HepG2 (cell line): Measurements from ENCODE around the gene BDH2. TPM values are rescaled to one million over a fixed set of nuclear protein-coding genes. Genes with fewer than 3 reads are reported as not detected.

ENCODE experiments used
- ATAC-seq: fragments of 200-7000 bp; cut with Tn5 transposase; 3 replicates; pipeline ENCODE4 v1.9.1; 2020; ENCODE audit warnings: mild to moderate bottlenecking, moderate library complexity
- BruUV-seq: library from RNA; stranded (reverse); fragments of 400-500 nt; replicated peaks from 2 replicates; lab custom pipeline; 2021; lab: Mats Ljungman, UMichigan
- CTCF ChIA-PET: fragments of 300-600 bp; formaldehyde crosslinking; extraction: SDS; loops from one replicate; lab custom pipeline; 2021; ENCODE audit warnings: low total read pairs, inconsistent platforms, low intra/inter-chr PET ratio; lab: Yijun Ruan, JAX
- POLR2A ChIA-PET: fragments of 350-600 bp; sonication (Branson Sonifier 250); formaldehyde crosslinking; loops from one replicate; lab custom pipeline; 2020; ENCODE audit warnings: antibody characterized with exemption, inconsistent platforms; lab: Yijun Ruan, JAX
- DNase-seq: peaks from one replicate; pipeline ENCODE4 v3.0.0-alpha.2; 2015; ENCODE audit warnings: low spot score
- FAIRE-seq: peaks from 3 replicates; lab custom pipeline; 2011; peaks lifted over from hg19 to GRCh38; lab: Jason Lieb, UNC
- H2AFZ ChIP-seq: one replicate; pipeline ENCODE4 v1.6.1; 2011; ENCODE audit warnings: low read length, inconsistent platforms
- H3K27ac ChIP-seq: fragments of 300-600 bp; 3 replicates; pipeline ENCODE4 v1.8.0; 2011; ENCODE audit warnings: mixed run types, mild to moderate bottlenecking, mixed read lengths, low read length, inconsistent platforms; ENCODE audit not compliant: insufficient read depth; ENCODE audit errors: extremely low read length
- H3K27me3 ChIP-seq, 2 experiments: fragments of 200-600 bp in 1 of 2; 2 replicates in 1 of 2; 3 replicates in 1 of 2; pipeline versions ENCODE4 v1.6.0 to v1.8.0; 2011; ENCODE audit warnings: low read length in 2 of 2, mild to moderate bottlenecking in 2 of 2, moderate library complexity in 2 of 2, inconsistent platforms in 1 of 2; ENCODE audit not compliant: insufficient read depth in 2 of 2, control insufficient read depth in 1 of 2
- H3K36me3 ChIP-seq, 2 experiments: fragments of 200-600 bp in 1 of 2; replicated peaks in 1 of 2; 2 replicates in 1 of 2; 3 replicates in 1 of 2; pipeline versions ENCODE4 v1.5.1 to v1.8.0; 2011; ENCODE audit warnings: low read length in 2 of 2, inconsistent platforms in 1 of 2; ENCODE audit not compliant: insufficient read depth in 2 of 2, control insufficient read depth in 1 of 2
- H3K4me1 ChIP-seq: 2 replicates; pipeline ENCODE4 v1.5.1; 2012; ENCODE audit warnings: low read length, inconsistent platforms; ENCODE audit not compliant: insufficient read depth
- H3K4me2 ChIP-seq: 2 replicates; pipeline ENCODE4 v1.6.0; 2011; ENCODE audit warnings: low read depth, low read length, inconsistent platforms
- H3K4me3 ChIP-seq, 3 experiments: fragments of 200-600 bp in 1 of 3; sonication (generic), shearing (Covaris generic) in 1 of 3; replicated peaks in 1 of 3; 2 replicates each; pipeline ENCODE4 v1.5.1; 2011 to 2016; ENCODE audit warnings: low read length in 3 of 3, inconsistent platforms in 2 of 3, low read depth in 2 of 3, mild to moderate bottlenecking in 2 of 3, control low read depth in 1 of 3, mixed read lengths in 1 of 3; ENCODE audit not compliant: insufficient read depth in 1 of 3
- H3K79me2 ChIP-seq: one replicate; pipeline ENCODE4 v1.6.1; 2011; ENCODE audit warnings: low read length, inconsistent platforms; ENCODE audit not compliant: insufficient read depth
- H3K9ac ChIP-seq: 2 replicates; pipeline ENCODE4 v1.6.0; 2011; ENCODE audit warnings: mild to moderate bottlenecking, low read depth, low read length, inconsistent platforms; ENCODE audit not compliant: insufficient read depth
- H3K9me3 ChIP-seq: 2 replicates; pipeline ENCODE4 v1.5.1; 2012; ENCODE audit warnings: mild to moderate bottlenecking, low read length
- H4K20me1 ChIP-seq: 2 replicates; pipeline ENCODE4 v1.6.0; 2011; ENCODE audit warnings: inconsistent platforms, mild to moderate bottlenecking, low read length, moderate library complexity; ENCODE audit not compliant: insufficient read depth
- POLR2G ChIP-seq: fragments of 200-400 bp; formaldehyde crosslinking; IDR thresholded peaks from 2 replicates; pipeline ENCODE4 v1.6.1; 2018; ENCODE audit warnings: mild to moderate bottlenecking, low read depth, low read length, moderate library complexity
- SRSF1 ChIP-seq: fragments of 200-400 bp; formaldehyde crosslinking; optimal IDR thresholded peaks from 2 replicates; pipeline ENCODE3; 2017; ENCODE audit warnings: mild to moderate bottlenecking, low read depth, low read length, moderate library complexity
- ZNF251 ChIP-seq: sonication (generic); formaldehyde crosslinking; IDR thresholded peaks from 2 replicates; pipeline ENCODE4 v1.9.0; 2021; ENCODE audit warnings: mild to moderate bottlenecking, missing genetic modification reagents
- ZNF350 ChIP-seq: sonication (generic); formaldehyde crosslinking; IDR thresholded peaks from 2 replicates; pipeline ENCODE4 v1.4.0; 2020; ENCODE audit warnings: mild to moderate bottlenecking, low read depth, missing genetic modification reagents, borderline replicate concordance
- ZNF484 ChIP-seq: sonication (generic); formaldehyde crosslinking; IDR thresholded peaks from 2 replicates; pipeline ENCODE4 v1.5.1; 2020; ENCODE audit warnings: mild to moderate bottlenecking, low read depth, missing genetic modification reagents, borderline replicate concordance
- ZNF570 ChIP-seq: sonication (generic); formaldehyde crosslinking; IDR thresholded peaks from 2 replicates; pipeline ENCODE4 v1.4.0; 2020; ENCODE audit warnings: mild to moderate bottlenecking, missing genetic modification reagents, borderline replicate concordance
- ZNF691 ChIP-seq: sonication (generic); formaldehyde crosslinking; IDR thresholded peaks from 2 replicates; pipeline ENCODE4 v1.4.0; 2020; ENCODE audit warnings: missing genetic modification reagents, low read depth, mild to moderate bottlenecking, borderline replicate concordance
- ZUFSP ChIP-seq: sonication (generic); formaldehyde crosslinking; IDR thresholded peaks from 2 replicates; pipeline ENCODE4 v1.9.0; 2021; ENCODE audit warnings: missing genetic modification reagents, mild to moderate bottlenecking, borderline replicate concordance
- WGBS: methylation state at CpG from one replicate; pipeline ENCODE4 v1.1.6; 2017; ENCODE audit warnings: low lambda C conversion rate; 5-methylcytosine and 5-hydroxymethylcytosine counted together
- in situ Hi-C: cut with HindIII; loops from 2 replicates; pipeline ENCODE4 v1.10.0; 2017; ENCODE audit warnings: low pct_unique_long_range_greater_than_20kb; ENCODE audit not compliant: extremely low pct_ligation_motif_present
- intact Hi-C: fragments of 100-400 bp; cut with micrococcal nuclease; formaldehyde crosslinking; loops from one replicate; pipeline ENCODE4 v1.10.0; 2022; ENCODE audit not compliant: unreplicated experiment
- polyA plus RNA-seq, 8 experiments: library from polyadenylated mRNA; depleted of rRNA in 3 of 8; stranded (reverse) in 7 of 8; unstranded in 1 of 8; fragments of >200 nt; fragmentation: Illumina TruSeq in 4 of 8; extraction: Trizol in 4 of 8; gene quantifications; 2 replicates each; pipeline versions ENCODE4 v1.2.1 to v1.2.3, GENCODE V29; 2011 to 2016; ENCODE audit warnings: low read depth in 4 of 8, missing spikeins in 1 of 8, mixed read lengths in 1 of 8; ENCODE audit not compliant: insufficient read depth in 1 of 8
- total RNA-seq, 5 experiments: library from RNA; depleted of rRNA; stranded (reverse); fragments of >200 nt; fragmentation: Illumina TruSeq; extraction: Trizol; gene quantifications; 2 replicates each; pipeline ENCODE4 v1.2.3, GENCODE V29; 2016; ENCODE audit warnings: low read depth in 1 of 5
- TF ChIP-seq, protein P1 (sequence below): sonication (generic); formaldehyde crosslinking; IDR thresholded peaks from 2 replicates; pipeline ENCODE4 v1.9.0; 2021; ENCODE audit warnings: missing genetic modification reagents, mild to moderate bottlenecking, borderline replicate concordance
- TF ChIP-seq, protein P2 (sequence below): sonication (generic); formaldehyde crosslinking; IDR thresholded peaks from 2 replicates; pipeline ENCODE4 v1.5.0; 2020; ENCODE audit warnings: missing genetic modification reagents

Gene BDH2
- total and polyA plus RNA-seq, 2 of the 13 experiments (the other 11 are each of a cell fraction or from before 2014, with no cell fraction given) = 34.8 to 46.2 TPM

DNA sequence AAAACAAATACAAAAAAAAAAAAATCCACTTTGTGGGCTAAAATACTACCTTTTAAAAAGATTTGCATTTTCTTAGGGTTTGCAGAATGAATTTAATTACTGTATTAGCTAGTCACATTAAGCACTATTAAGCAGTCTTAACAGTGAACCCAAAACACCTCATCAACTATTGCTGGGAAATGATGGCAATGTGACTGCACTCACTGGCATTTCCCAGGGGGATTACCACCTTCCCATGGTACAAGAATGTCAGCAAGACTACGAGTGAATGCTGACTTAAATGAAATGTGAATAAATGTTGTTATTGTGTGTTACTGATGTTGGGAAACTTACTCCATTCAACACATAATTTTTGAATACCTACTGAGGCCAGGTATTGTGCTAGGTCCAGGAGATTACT lies 13.1 kb downstream of the BDH2 start:
- Histone ChIP-seq H3K79me2 (no peaks in the 10 kb centered on the region), H3K4me3 (no peak overlapping the region), H3K9ac (no peak overlapping the region), H3K27ac (no peak overlapping the region), H3K4me1 (no peaks in the 10 kb centered on the region), H3K27me3 (no peaks in the 10 kb centered on the region), H2AFZ (no peak overlapping the region), H4K20me1 (no peaks in the 10 kb centered on the region), H3K9me3 (no peaks in the 10 kb centered on the region), H3K36me3 (peaks cover 4 to 24% of the 10 kb centered on the region in 2 experiments; a peak in 2 of 5 replicates), H3K4me2 (no peak overlapping the region)
- BruUV-seq = no TSS peak
- ChIA-PET CTCF (no interaction called here), POLR2A (no interaction called here)
- no peak for DNase-seq
- no peak for ATAC-seq
- WGBS = 80% methylated on average over 1 of the region's 1 CpG
- intact Hi-C loops = no loop called here
- FAIRE-seq = no peak
- in situ Hi-C loops = loop anchor here (5.0 kb wide), 1 partner anchor 44 kb away; no protein-coding TSS in a partner anchor
- TF ChIP-seq ZNF570 (CRISPR knock-in tag) (no peak), POLR2G (no peak), SRSF1 (no peak), ZNF251 (CRISPR knock-in tag) (no peak), ZNF350 (no peak), ZUFSP (CRISPR knock-in tag) (no peak), ZNF484 (CRISPR knock-in tag) (no peak), ZNF691 (no peak)
- TF ChIP-seq, protein P1, sequence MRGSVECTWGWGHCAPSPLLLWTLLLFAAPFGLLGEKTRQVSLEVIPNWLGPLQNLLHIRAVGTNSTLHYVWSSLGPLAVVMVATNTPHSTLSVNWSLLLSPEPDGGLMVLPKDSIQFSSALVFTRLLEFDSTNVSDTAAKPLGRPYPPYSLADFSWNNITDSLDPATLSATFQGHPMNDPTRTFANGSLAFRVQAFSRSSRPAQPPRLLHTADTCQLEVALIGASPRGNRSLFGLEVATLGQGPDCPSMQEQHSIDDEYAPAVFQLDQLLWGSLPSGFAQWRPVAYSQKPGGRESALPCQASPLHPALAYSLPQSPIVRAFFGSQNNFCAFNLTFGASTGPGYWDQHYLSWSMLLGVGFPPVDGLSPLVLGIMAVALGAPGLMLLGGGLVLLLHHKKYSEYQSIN (CRISPR knock-in tag) = no peak
- TF ChIP-seq, protein P2, sequence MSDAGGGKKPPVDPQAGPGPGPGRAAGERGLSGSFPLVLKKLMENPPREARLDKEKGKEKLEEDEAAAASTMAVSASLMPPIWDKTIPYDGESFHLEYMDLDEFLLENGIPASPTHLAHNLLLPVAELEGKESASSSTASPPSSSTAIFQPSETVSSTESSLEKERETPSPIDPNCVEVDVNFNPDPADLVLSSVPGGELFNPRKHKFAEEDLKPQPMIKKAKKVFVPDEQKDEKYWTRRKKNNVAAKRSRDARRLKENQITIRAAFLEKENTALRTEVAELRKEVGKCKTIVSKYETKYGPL = no peak
